Forelimb muscle (tissue), 1 donor: Measurements from ENCODE around the gene CDC14A. TPM values are rescaled to one million over a fixed set of nuclear protein-coding genes. Genes with fewer than 3 reads are reported as not detected.

Experiments used
- DNase-seq: peaks from one replicate; pipeline ENCODE4 v3.0.0-alpha.2; 2013; ENCODE audit warnings: low read depth
- polyA plus RNA-seq: library from polyadenylated mRNA; unstranded; fragments of 120-200 nt; gene quantifications from one replicate; pipeline ENCODE4 v1.2.1, GENCODE V29; 2013; ENCODE audit not compliant: insufficient read length

CDC14A gene
- polyA plus RNA-seq, 1 donor: 5.0 TPM

DNA sequence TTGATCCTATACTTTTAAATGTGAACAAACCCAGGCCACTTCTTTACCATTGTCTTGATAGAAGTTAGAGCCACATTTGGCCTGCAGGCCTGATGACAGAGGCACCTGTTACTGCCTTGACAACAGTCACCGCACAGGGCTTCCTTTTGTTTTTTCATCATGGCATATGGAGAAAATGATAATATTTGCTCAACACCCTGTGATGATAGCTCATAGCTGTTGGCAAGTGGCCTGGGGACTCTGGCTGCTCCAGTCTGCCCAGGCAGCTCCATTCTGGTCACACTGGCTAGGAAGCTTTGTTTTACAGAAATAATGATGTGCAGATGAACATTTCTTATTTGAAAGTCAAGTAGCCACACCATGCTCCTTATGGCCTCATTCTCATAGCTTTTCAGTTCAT lies 96.1 kb downstream of the CDC14A start:
- DNase-seq: no peak

DNA sequence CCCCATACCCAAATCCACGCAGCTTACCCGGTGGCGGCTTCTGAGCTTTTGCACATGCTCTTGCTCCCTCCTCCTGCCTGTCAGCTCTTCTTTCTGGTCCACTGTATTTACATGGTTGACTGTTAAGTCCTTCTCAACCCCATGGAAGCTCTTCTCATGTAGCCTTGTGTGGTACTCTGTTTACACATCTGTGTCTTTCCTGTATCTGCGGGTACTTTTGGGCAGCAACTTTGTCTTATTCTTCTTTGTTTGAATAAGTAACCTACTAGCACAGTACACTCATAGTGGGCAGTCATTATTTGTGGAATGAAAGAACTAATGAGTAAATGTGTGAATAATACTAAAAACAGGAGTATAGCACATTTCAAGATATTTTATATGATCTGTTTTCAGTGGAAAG lies 97.2 kb downstream of the CDC14A start:
- DNase-seq: no peak

DNA sequence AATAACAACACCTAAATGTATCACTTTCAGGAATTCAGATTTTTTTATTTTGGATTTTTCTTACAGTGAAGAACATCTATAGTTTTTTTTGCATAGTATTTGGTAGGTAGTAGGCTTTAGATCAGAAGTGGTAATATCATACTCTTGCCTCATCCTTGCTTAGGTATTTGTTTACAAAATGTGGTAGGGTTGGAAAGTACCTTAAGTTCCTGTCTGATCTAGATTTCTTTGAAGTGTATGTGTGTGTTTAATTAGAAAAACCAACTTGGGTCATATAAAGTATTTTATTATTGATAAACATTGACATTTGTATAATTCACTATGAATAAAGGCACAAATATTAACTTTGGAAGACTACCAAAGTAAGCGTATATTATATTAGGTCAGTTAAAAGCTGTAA lies 100.3 kb downstream of the CDC14A start:
- no peak for DNase-seq

DNA sequence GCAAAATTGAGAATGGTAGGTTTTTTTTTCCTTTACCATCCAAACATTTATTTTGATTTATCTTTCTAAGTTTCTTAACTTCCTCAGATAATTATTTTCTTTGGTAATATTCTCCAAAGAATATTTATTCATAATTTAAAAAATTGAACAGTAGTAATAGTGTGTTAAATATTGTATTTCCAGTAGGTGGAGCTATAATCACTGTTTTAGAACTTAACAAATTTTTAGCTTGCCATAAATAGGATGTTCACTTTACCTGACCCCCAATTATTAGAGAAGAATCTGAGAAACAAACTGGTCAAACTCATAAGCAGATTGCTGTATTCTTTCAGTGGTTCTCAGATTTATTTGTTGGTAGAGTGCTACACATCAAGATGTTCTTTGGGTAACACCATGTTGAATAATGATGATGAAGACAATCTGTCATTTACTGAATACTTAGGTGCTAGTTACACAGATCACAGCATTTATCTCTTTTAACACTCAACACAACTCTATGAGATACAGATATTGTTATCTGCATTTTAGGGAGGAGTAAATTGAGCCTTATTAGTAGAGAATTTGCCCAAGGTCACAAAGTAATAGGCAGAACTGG lies 103.3 kb downstream of the CDC14A start:
- no peak for DNase-seq

DNA sequence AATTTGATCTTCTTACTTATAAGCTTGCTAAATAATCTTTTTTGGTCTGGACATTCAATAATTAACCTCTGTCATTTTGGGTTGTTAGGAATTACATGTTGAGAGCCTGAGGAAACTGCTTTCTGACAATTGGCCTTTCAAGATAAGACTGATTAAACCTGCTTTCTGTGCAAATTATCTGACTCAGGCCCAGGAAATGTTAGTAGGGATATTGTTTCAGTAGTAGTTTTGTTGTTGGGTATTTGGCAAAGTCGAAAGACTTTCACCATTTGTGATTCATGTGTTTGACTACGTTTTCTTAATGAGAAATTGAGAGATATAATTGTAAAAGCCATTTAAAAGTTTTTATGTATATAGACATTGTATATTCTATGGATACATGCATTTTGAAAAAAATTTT lies 104.6 kb downstream of the CDC14A start:
- DNase-seq: no peak

DNA sequence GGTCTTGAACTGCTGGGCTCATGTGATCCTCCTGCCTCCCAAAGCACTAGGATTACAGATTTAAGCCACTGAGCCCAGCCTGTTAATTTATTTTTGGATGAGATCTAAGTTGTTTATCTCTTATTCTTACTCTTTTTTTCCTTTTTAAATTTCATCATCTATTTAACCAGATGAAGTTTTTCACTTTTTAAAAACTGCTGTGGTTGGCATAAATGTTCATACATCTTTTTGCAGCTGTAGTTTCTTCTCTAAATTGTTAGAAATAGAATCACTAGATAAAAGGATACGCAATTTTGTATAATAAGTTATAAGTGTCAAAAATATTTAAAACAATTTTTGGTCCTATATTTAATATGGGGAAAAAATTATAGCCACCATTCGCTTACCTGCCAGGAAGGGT lies 105.4 kb downstream of the CDC14A start:
- DNase-seq: no peak

DNA sequence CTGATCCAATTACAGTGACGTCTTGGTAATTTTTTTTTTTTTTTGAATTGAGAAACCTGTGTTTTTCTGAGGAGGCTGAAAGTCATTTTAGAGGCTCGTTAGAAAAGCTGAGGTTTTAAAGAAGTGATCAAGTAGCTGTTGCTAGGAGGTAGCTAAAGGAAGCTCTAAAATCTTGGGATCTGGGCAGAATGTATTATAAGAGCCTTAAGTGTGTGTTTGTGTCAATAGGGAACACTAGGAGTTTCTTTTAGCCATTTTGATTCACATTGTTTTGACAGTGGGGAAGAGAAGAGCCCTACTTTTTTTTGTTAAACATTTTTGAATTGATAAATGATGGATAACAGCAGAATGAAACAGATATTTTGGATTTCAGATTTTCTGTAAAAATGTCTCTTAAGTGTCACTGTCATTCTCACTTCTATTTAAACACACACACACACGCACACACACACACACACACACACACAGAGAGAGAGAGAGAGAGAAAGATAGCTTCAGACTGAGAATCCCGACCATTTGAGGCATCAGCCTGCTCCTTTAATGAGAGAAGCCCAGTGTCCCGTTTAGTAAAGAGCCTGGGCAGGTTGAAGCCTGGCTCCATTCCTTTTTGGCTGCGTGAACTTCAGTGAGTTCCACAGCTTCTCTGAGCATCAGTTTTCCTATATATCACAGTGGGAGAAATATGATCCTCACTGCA lies 106.5 kb downstream of the CDC14A start:
- no peak for DNase-seq

DNA sequence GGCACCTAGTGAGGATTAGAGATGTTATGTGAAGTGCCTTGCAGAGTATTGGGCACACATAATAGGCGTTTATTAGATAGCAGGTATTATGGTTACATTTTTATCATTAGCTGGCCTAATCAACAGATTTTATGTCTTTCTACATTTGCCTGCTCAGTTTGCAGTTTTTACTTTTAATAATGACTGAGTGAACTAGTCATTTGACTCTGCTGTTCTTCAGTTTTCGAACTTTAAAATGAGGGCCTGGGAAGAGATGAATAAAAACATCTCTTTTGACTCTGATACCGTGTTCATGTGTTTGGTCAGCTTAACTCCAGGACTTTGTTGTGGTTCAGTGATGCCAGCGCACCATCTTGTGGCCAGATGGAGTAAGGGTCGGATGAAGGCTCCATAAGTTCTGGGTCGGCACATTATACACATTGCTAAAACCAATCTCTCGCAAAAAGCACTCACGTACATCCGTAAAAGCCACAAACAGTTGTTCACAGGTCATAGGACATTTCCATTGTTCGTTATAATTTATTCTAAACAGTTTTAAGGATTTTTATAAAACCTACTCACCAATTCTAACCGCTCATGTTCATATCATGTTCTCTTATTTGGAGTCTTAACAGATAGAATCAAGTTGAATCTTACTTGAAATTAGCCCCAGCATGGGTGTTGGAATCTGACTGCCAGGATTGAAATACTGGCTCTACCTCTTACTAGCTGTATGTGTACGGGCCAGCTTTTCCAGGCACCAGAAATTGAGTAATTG lies 107.2 kb downstream of the CDC14A start:
- peak; percentile 62 for DNase-seq

DNA sequence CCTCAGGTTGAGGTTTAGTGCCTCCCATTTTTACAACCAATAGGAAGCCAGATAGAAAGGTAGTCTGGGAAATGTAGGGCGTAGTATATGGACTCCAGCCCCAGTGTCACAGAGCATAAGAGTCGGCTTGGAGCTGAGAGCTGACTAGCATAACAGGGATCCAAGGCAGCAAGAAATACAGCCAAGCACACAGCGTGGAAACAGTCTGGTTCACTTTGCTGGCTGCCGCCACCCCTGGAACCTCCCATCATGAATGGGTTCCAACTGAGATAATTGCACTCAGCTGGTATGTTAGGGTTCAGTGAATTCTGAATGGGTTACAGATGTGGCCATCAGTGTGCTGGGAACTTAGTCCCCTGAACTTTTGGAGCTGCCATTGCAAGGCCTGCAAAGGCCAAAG lies 108.9 kb downstream of the CDC14A start:
- DNase-seq: peak; percentile 56

DNA sequence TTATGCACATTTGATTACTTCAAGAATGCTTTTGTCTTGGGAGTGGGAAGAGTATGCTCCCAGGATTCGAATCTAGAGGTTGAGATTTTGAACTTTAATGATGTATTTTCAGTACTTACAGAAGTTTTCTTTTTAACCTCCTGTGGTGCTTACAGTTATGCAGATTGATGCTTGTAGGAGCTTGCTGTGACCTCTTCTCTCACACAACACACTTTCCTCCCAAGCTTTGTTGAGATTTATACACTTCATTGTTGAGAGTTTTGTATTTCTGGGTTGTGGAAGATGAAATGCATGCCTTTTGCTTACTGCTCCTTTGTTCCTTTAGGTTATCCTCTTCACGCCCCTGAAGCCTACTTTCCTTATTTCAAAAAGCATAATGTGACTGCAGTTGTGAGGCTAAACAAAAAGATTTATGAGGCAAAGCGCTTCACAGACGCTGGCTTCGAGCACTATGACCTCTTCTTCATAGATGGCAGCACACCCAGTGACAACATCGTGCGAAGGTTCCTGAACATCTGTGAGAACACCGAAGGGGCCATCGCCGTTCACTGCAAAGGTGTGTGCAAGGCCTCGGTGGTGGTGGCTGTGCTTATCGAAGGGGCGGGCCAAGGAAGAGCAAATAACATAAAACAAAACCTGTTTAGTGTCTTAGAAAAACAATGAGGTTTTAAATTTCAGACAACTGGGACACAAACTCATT lies 110.2 kb downstream of the CDC14A start:
- no peak for DNase-seq

DNA sequence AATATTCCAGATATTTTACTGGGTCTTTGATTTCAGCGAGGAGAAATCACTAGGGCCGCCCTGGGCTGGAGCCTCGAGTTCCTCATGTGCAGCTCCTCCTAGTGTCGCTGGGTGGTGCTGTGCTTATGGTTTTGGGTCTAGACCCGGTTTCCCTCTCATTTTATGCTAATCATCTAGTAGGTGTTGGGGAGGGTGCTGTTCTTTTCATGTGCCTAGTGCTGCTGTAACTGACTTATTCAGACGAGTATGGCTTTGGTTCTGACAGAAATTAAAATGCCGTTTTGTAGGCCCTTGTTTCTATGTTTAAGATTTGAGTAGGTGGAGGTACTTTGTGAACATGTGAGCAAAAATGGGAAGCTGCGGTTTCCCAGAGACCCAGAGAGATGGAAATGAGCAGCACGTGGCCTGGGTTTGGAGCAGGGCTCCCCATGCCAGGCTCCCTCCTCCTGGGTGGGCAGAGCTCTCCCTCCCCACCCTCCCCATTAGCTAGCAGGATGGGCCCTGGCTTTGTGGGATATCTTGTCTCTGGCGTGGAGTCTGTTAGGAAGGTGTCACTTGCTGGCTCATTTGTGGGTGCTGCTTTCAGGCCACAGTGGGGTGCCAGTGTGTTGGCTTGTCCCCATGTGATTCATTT lies 111.6 kb downstream of the CDC14A start:
- no peak for DNase-seq

DNA sequence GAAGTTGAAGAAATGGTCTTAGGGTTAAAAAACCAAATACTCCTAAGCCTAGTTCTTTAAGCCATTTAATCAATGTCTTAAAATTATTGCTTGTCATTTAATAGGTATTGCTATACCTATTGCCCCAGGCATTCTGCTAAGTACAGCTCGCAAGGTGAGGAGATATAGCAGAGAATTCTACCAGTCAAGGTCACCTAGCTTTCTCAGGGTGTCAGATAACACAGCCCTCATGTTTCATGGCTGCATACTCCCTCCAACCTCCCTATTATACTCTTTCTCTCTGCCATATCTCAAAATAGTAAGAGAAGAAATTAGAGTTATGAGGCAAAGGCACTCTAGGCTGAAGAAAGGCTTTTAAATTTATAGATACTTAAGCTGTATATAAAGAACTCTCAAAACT lies 117.3 kb downstream of the CDC14A start:
- DNase-seq: no peak

DNA sequence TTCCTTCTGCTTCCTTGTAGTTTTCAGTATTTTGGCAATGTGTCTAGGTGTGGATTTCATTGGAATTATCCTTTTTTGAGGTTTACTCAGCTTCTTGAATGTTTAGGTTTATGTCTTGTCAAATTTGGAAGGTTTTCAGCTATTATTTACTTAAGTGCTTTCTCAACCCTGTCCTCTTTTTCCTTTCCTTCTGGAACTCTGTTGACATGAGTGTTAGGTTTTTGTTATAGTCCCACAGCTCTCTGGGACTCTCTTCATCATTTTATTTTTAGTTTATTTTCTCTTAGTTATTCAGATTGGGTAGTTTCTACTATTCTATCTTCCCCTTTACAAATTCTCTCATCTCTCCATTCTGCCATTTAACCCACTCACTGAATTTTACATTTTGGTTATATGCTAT lies 122.5 kb downstream of the CDC14A start:
- no peak for DNase-seq

DNA sequence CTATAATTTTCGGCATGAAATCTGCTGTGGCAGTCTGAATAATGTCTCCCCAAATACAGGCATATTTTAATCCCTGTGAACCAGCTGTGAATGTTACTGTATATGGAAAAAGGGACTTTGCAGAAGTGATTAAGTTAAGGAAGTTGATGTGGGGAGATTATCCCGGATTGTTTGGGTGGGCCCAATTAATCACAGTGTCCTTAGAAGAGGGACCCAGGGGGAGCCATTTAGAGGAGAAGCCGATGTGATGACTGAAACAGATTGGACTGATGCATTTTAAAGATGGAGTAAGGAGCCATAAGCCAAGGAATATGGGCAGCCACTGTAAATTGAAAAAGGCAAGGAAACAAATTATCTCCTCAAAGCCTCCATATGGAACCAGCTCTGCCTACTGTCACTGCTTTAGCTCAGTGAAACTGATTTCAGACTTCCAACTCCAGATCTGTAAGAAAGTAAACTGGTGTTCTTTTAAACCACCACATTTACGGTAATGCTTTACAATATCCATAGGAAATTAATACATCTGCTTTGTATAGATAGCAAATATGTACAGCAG lies 124.5 kb downstream of the CDC14A start:
- DNase-seq: no peak

DNA sequence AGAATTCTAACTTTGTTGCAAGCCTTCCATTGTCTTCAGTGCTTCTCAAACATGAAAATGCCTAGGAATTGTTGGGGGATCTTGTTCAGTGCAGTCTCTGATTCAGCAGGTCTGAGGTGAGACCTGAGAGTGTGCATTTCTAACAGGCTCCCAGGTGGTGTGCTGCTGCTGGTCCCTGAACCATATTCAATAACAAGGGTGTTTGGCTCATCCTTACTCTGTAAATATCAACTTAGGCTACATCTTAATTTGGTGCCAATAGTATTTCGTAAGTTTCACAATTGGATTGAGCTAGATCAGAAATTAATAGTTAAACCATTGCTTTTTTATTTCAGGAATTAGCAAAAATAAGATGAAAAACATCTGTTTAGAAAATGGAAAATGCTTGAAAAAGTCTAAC lies 126.5 kb downstream of the CDC14A start:
- DNase-seq: no peak

DNA sequence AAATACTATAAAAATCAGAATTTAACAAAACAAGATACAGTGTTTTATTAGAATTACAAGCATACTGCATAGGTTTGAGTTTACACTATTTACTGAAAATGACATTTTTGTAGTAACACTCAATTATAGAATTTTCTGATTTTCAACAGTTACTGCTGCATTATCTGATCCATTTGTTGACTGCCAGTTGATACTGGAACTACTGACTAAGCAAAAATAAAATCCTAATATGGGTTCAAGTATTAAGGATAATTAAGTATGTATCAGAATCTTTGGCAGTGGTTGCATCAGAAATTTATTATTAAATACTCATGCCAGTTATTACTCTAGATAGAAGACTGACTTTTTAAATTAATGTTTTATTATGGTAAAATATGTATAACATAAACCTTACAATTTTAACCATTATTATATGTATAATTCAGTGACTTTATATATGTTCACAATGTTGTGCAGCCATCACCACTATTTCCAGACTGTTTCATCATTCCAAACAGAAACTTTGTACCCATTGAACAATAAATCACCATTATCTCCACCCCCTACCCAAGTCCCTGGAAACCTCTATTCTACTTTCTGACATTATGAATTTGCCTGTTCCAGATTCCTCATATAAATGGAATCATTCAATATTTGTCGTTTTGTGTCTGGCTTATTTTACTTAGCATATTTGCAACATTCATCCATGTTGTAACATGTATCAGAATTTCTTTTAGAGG lies 127.5 kb downstream of the CDC14A start:
- DNase-seq: no peak

DNA sequence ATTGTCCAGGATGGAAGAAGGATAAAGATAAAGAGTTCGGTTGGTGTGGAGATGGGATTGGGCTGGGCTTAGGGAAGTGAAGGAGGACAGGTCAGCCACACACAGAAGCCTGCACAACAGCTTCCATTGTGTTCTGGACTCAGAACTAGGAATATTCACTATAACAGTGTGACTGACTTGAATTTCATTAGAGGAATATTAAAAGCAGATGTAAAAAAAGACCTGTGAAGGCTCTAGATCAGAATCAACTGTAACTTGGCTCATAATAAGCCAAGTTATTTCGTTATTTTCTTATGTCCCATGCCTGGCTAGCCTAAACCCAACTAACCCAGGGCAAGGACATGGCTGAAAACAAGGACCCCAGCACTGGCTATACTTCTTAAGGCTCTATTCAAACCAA lies 129.0 kb downstream of the CDC14A start:
- DNase-seq: no peak

DNA sequence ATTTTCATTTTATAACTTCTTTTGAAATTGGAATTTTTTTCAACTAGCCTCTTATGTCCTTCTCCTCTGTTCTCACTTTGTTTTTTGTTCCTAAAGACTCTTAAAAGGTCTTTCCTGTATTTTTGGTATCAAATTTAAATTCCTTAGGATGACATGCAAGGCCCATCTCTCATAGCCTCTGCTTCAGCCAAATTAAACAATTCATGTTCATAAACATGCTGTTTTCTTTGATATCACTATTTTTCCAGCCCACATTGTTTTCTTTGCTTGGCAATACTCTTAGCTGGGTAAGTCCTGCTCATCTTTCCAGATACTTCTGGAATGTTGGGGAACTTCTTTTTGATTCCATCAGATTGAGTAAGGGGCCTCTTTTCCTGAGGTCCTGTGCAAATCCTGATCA lies 129.9 kb downstream of the CDC14A start:
- no peak for DNase-seq

DNA sequence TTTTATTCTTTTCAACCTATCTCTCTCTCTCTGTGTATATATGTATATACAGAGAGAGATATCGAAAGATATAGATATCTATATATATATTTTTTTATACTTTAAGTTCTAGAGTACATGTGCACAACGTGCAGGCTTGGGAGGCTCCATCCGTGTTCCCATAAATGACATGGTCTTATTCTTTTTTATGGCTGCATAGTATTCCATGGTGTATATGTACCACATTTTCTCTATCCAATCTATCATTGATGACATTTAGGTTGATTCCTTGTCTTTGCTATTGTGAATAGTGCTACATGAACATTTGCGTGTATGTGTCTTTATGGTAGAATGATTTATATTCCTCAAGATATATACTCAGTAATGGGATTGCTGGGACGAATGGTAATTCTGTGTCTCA lies 130.4 kb downstream of the CDC14A start:
- DNase-seq: no peak

DNA sequence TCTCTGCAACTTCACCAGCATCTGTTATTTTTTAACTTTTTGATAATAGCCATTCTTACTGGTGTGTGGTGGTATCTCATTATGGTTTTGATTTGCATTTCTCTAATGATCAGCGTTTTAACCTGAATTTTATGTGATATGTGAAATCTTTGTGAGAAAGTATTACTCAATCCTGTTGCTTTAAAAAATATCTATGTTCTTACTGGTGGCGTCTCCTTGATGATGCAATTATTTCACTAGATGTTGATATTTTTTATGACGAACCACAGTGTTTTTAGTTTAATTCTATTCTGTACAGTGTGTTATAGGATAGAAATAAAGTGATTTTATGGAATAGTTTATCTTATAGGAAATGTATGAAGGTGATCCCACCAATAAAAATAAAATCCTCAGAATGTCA lies 130.9 kb downstream of the CDC14A start:
- DNase-seq: no peak

DNA sequence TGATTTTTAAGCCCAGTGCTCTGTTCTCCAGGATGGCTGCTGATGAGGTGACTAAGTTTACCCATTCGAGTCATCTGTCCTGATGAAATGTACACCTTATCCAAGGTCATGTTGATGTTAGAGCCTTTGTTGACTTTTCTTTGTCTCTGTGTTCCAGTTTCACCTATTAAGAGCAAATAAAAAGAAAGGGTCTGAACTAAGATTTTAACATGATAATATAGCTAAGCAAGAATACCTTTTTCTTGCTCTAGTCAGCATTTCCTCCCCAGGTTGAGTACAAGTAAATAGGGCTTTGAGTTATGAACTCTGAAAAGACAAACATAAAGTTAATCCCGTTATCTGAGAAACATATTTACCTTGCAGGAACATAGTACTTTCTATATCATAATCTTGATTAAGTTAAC lies 133.6 kb downstream of the CDC14A start:
- no peak for DNase-seq
